ENCODE measurements around the gene ENTR1. TPM values are rescaled to one million over a fixed set of nuclear protein-coding genes. Genes with fewer than 3 reads are reported as not detected.

ENTR1 gene
- polyA plus RNA-seq, 3 donors, result 3.3 to 60.0 (median 9.6) TPM

- DNase-seq, result no peak
- intact Hi-C loops (cut with micrococcal nuclease), result no loop called here
- Histone ChIP-seq H3K27ac (ENCODE audit: low read depth in 1 of 2, low read length in 2 of 2) (no peak overlapping the region), H3K4me1 (ENCODE audit: control insufficient read depth in 1 of 2, insufficient read depth in 2 of 2, low read length in 2 of 2) (no peaks in the 10 kb centered on the region), H3K4me2 (replicated peaks; ENCODE audit: extremely low read depth, low read length, poor library complexity, severe bottlenecking) (no peak overlapping the region), H2AFZ (ENCODE audit: insufficient read depth, low read depth, low read length, poor library complexity, severe bottlenecking) (no peak overlapping the region), H3K4me3 (replicated peaks in 1 of 3; ENCODE audit: low read depth in 2 of 3, low read length in 3 of 3) (no peak overlapping the region), H4K20me1 (ENCODE audit: insufficient read depth, low read length) (no peaks in the 10 kb centered on the region), H3K9me3 (replicated peaks in 1 of 2; ENCODE audit: control insufficient read depth in 1 of 2, insufficient read depth in 1 of 2, low read length in 2 of 2) (no peaks in the 10 kb centered on the region), H3K36me3 (replicated peaks in 1 of 2; ENCODE audit: control insufficient read depth in 1 of 2, insufficient read depth in 2 of 2, low read length in 2 of 2) (peaks cover 21 to 31% of the 10 kb centered on the region in 2 donors), H3K27me3 (ENCODE audit: control insufficient read depth in 2 of 2, insufficient read depth in 2 of 2, low read length in 2 of 2) (no peaks in the 10 kb centered on the region), H3K79me2 (ENCODE audit: insufficient read depth, low read length) (peaks cover 1% of the 10 kb centered on the region), H3K9ac (ENCODE audit: insufficient read depth, low read length, poor library complexity, severe bottlenecking) (no peak overlapping the region)
- WGBS (ENCODE audit: insufficient coverage), result 96% methylated on average over 30 of the region's 36 CpGs
- no peak for TF ChIP-seq CTCF (IDR thresholded peaks at IDR 0.05)
- peaks cover 9 to 55% of the 10 kb centered on the region in 2 donors for H3K36me3 Mint-ChIP-seq
- H3K4me3 Mint-ChIP-seq, result no peak overlapping the region
- H3K27ac Mint-ChIP-seq, result no peak overlapping the region
- H3K9me3 Mint-ChIP-seq, result peaks cover 0 to 2% (median 0%) of the 10 kb centered on the region in 7 donors
- peaks cover 6% of the 10 kb centered on the region for H3K4me1 Mint-ChIP-seq
- no peaks in the 10 kb centered on the region for H3K27me3 Mint-ChIP-seq (ENCODE audit: low read depth in 3 of 3)
Observed at GRCh38 chr9:136431782-136432350, 21.5 kb upstream of the ENTR1 start.

GRCh38 chr9:136430588-136431234 lies 20.3 kb upstream of the ENTR1 start:
- no peaks in the 10 kb centered on the region for H4K20me1 ChIP-seq (ENCODE audit: insufficient read depth, low read length)
- intact Hi-C loops (cut with micrococcal nuclease), result no loop called here
- no peak overlapping the region for H3K27ac ChIP-seq (ENCODE audit: low read depth in 1 of 2, low read length in 2 of 2)
- no peaks in the 10 kb centered on the region for H3K4me1 ChIP-seq (ENCODE audit: control insufficient read depth in 1 of 2, insufficient read depth in 2 of 2, low read length in 2 of 2)
- Mint-ChIP-seq H3K4me3 (no peak overlapping the region), H3K4me1 (no peaks in the 10 kb centered on the region), H3K36me3 (peaks cover 8 to 50% of the 10 kb centered on the region in 2 donors), H3K27me3 (ENCODE audit: low read depth in 3 of 3) (no peaks in the 10 kb centered on the region), H3K9me3 (peaks cover 0 to 2% (median 0%) of the 10 kb centered on the region in 7 donors), H3K27ac (peak overlapping the region in 1 of 7 donors; percentile 18)
- no peaks in the 10 kb centered on the region for H3K27me3 ChIP-seq (ENCODE audit: control insufficient read depth in 2 of 2, insufficient read depth in 2 of 2, low read length in 2 of 2)
- no peaks in the 10 kb centered on the region for H3K9me3 ChIP-seq (replicated peaks in 1 of 2; ENCODE audit: control insufficient read depth in 1 of 2, insufficient read depth in 1 of 2, low read length in 2 of 2)
- no peak overlapping the region for H3K4me3 ChIP-seq (replicated peaks in 1 of 3; ENCODE audit: low read depth in 2 of 3, low read length in 3 of 3)
- no peak for DNase-seq
- H2AFZ ChIP-seq (ENCODE audit: insufficient read depth, low read depth, low read length, poor library complexity, severe bottlenecking), result no peak overlapping the region
- no peaks in the 10 kb centered on the region for H3K79me2 ChIP-seq (ENCODE audit: insufficient read depth, low read length)
- H3K36me3 ChIP-seq (replicated peaks in 1 of 2; ENCODE audit: control insufficient read depth in 1 of 2, insufficient read depth in 2 of 2, low read length in 2 of 2), result peaks cover 21 to 31% of the 10 kb centered on the region in 2 donors
- TF ChIP-seq CTCF (IDR thresholded peaks at IDR 0.05), result no peak
- H3K4me2 ChIP-seq (replicated peaks; ENCODE audit: extremely low read depth, low read length, poor library complexity, severe bottlenecking), result no peak overlapping the region
- WGBS (ENCODE audit: insufficient coverage), result 97% methylated on average over 20 of the region's 29 CpGs
- no peak overlapping the region for H3K9ac ChIP-seq (ENCODE audit: insufficient read depth, low read length, poor library complexity, severe bottlenecking)

Measured in CD14-positive monocyte (primary cell).